Mucosa of stomach (tissue), 1 donor: ENCODE data around the gene GATA2.

Experiments used
- H3K27me3 ChIP-seq: one replicate; pipeline ENCODE4 v1.7.0; 2013; ENCODE audit warnings: mild to moderate bottlenecking, low read length; ENCODE audit not compliant: control insufficient read depth, insufficient read depth
- H3K36me3 ChIP-seq: one replicate; pipeline ENCODE4 v1.7.0; 2013; ENCODE audit warnings: low read length; ENCODE audit not compliant: control insufficient read depth, insufficient read depth
- H3K4me1 ChIP-seq: one replicate; pipeline ENCODE4 v1.7.0; 2013; ENCODE audit warnings: mild to moderate bottlenecking, low read length; ENCODE audit not compliant: control insufficient read depth, insufficient read depth
- H3K4me3 ChIP-seq: one replicate; pipeline ENCODE4 v1.7.0; 2013; ENCODE audit warnings: low read length
- H3K9ac ChIP-seq: one replicate; pipeline ENCODE4 v1.7.0; 2013; ENCODE audit warnings: mild to moderate bottlenecking, low read length, moderate library complexity
- H3K9me3 ChIP-seq: one replicate; pipeline ENCODE4 v1.7.0; 2013; ENCODE audit warnings: mild to moderate bottlenecking, low read length, moderate library complexity; ENCODE audit not compliant: control insufficient read depth
- donor health status: Pancreatic carcinoma.

GATA2 gene

GRCh38 chr3:128468285-128468790 is 24.7 kb downstream of the GATA2 start:
- H3K4me3 ChIP-seq, result no peak overlapping the region
- H3K9ac ChIP-seq, result no peak overlapping the region
- H3K27me3 ChIP-seq, result peaks cover 15% of the 10 kb centered on the region
- no peaks in the 10 kb centered on the region for H3K9me3 ChIP-seq
- H3K36me3 ChIP-seq, result no peaks in the 10 kb centered on the region
- H3K4me1 ChIP-seq, result no peaks in the 10 kb centered on the region

DNA sequence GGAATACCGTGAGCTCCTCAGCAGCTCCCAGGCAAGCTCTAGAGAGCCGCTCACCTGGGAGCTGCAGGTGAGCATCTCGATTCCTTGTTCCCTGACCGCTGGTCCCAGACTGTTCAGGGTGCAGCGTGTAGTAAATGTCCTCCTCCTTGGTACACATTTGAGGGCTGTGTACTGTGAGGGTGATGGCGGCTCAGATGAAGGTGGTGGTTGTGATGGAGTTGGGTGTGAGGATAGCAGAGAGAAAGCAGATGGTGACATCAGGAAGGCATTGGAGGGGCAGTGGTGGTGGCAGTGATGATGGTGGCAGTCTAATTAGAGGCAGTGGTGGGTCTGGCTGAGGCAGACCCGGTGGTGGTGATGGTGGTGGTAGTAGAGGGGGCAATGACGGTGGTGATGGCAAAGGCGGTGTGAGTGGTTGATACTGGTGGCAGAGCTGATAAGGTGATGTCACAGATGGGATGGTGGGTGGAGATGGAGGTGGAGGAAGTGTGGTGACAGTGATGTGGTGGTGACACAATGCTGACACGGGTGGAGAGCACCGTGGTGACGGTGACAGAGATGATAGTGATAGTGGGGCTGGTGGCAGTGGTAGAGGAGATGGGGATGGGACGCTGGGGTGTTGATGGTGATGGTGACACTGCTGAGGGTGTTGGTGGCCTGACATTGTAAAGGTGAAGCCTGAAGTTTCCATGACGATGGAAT is 26.0 kb downstream of the GATA2 start, which contains the start of gene DNAJB8:
Gene DNAJB8, minus strand, starts transcription at position 51 of the 702 bp plus-strand sequence. CDS start 3,645 bp downstream, outside the sequence.
- peaks cover 4% of the 10 kb centered on the region for H3K27me3 ChIP-seq
- no peak within 1 kb of the TSS for H3K4me3 ChIP-seq
- no peaks in the 10 kb centered on the region for H3K4me1 ChIP-seq
- H3K36me3 ChIP-seq, result no peaks in the 10 kb centered on the region
- no peak within 1 kb of the TSS for H3K9ac ChIP-seq
- H3K9me3 ChIP-seq, result no peaks in the 10 kb centered on the region

DNA sequence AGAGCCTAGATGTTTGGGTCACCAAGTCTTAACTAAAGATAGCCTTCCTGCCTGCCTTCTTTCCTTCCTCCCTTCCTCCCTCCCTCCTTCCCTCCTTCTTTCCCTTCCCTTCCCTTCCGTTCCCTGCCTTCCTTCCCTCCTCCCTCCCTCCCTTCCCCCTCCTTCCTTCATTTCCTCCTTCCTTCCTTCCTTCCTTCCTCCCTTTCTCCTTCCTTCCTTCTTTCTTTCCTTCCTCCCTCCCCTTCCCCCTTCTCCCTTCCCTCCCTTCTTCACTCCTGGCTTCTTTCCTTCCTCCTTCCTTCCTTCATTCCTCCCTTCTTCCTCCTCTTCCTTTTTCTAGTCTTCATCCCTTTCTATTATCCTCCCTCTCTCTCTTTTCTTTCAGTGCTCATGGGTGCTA is 28.3 kb downstream of the GATA2 start:
- H3K9me3 ChIP-seq, result no peaks in the 10 kb centered on the region
- H3K4me3 ChIP-seq, result no peak overlapping the region
- no peak overlapping the region for H3K9ac ChIP-seq
- no peaks in the 10 kb centered on the region for H3K4me1 ChIP-seq
- peaks cover 4% of the 10 kb centered on the region for H3K27me3 ChIP-seq
- no peaks in the 10 kb centered on the region for H3K36me3 ChIP-seq

DNA sequence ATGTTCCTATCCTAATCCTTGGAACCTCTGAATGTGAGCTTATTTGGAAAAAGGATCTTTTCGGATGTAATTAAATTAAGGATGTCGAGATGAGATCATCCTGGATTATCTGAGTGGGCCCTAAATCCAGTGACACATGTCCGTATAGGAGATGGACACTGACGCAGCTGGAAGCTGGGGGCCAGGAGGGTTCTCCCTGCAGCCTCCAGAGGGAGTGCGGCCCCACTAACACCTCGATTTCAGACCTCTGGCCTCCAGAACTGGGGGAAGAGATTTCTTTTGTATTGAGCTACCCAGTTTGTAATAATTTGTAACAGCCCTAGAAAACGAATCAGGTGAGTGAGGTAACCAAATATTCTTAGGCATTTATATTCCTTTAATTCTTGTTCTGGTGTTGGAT is 28.8 kb downstream of the GATA2 start:
- H3K36me3 ChIP-seq, result no peaks in the 10 kb centered on the region
- H3K9me3 ChIP-seq, result no peaks in the 10 kb centered on the region
- H3K27me3 ChIP-seq, result peaks cover 2% of the 10 kb centered on the region

DNA sequence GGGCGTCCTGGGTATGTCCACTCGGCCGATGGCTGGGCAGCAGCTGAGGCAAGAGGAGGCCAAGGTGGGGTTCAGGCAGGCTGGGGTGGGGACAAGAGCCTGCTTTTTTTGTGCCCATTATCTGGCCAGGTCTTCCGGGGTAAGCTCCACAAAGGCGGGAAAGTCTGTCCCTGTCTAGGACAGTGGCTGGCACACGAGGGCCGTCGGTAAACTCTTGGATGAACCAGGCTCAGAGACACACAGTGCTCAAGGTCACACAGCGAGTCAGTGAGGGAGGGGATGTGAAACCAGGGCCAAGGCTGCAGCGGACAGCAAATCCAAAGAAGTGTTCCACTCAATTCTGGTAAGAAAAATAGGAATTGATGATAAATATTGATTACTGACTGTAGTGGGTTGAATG is 29.2 kb downstream of the GATA2 start:
- H3K36me3 ChIP-seq, result no peaks in the 10 kb centered on the region
- H3K9me3 ChIP-seq, result no peaks in the 10 kb centered on the region
- H3K9ac ChIP-seq, result no peak overlapping the region
- H3K4me3 ChIP-seq, result no peak overlapping the region
- H3K4me1 ChIP-seq, result no peaks in the 10 kb centered on the region
- no peaks in the 10 kb centered on the region for H3K27me3 ChIP-seq

More for the DNA sequence above, 28.8 kb downstream of the GATA2 start:
- H3K4me3 ChIP-seq, result no peak overlapping the region
- H3K9ac ChIP-seq, result no peak overlapping the region
- no peaks in the 10 kb centered on the region for H3K4me1 ChIP-seq

- Histone ChIP-seq H3K4me3 (no peak overlapping the region), H3K4me1 (no peaks in the 10 kb centered on the region)
Measured at GRCh38 chr3:128463354-128463753, 29.6 kb downstream of the GATA2 start.

GRCh38 chr3:128462931-128463330 is 30.1 kb downstream of the GATA2 start:
- Histone ChIP-seq H3K9ac (no peak overlapping the region), H3K36me3 (no peaks in the 10 kb centered on the region), H3K9me3 (no peaks in the 10 kb centered on the region), H3K4me1 (no peaks in the 10 kb centered on the region), H3K4me3 (no peak overlapping the region), H3K27me3 (no peaks in the 10 kb centered on the region)

More at GRCh38 chr3:128463354-128463753, 29.6 kb downstream of the GATA2 start:
- Histone ChIP-seq H3K27me3 (no peaks in the 10 kb centered on the region), H3K9me3 (no peaks in the 10 kb centered on the region), H3K36me3 (no peaks in the 10 kb centered on the region), H3K9ac (no peak overlapping the region)

DNA sequence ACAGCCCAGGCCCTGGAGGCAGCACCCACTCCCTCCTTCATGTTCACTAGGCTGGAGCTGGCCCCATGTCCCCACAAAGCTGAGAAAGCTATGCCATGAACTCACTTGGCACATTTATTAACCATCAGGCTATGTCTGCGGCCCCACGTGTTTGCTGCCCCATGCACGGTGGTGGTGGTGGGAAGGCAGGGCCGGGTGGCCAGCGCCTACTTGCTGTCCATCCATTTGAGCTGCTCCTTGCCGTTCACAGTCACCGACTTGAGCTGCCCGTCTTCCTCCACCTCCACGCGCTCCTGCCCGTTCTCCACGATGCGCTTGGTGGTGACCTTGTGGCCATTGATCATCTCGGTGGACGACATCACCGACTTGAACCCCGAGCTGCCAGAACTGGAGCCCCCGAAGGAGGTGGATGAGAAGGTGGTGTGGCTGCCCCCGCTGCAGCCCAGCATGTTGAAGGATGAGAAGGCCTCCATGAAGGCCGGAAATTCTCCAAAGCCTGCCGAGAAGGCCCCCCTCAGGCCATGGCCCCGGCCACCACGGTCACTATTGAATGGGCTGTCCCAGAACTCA is 30.6 kb downstream of the GATA2 start:
- H3K9ac ChIP-seq, result no peak overlapping the region
- no peak overlapping the region for H3K4me3 ChIP-seq
- H3K9me3 ChIP-seq, result no peaks in the 10 kb centered on the region
- no peaks in the 10 kb centered on the region for H3K36me3 ChIP-seq
- peaks cover 3% of the 10 kb centered on the region for H3K27me3 ChIP-seq
- H3K4me1 ChIP-seq, result no peaks in the 10 kb centered on the region

DNA sequence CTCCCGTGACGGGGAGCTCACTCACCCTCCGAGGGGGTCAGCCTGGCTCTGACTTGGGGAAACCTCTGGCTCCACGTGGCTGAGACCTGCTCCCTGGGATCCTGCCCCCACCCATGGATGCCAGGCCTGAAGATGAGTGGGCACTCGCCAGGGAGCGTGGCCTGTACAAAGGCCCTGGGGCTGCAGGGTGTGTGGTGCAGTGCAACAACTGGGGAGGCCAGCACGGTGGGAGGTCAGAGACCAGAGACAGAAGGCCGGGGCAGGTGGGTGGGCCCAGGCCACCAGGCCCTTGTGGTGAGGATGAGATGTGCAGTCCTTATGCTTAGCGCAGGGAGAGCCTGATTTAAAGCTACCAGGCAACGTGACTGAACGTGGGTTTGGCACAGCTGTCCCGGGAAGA is 31.3 kb downstream of the GATA2 start:
- no peak overlapping the region for H3K9ac ChIP-seq
- H3K27me3 ChIP-seq, result peaks cover 8% of the 10 kb centered on the region
- no peaks in the 10 kb centered on the region for H3K4me1 ChIP-seq
- no peaks in the 10 kb centered on the region for H3K36me3 ChIP-seq
- H3K4me3 ChIP-seq, result no peak overlapping the region
- H3K9me3 ChIP-seq, result no peaks in the 10 kb centered on the region

DNA sequence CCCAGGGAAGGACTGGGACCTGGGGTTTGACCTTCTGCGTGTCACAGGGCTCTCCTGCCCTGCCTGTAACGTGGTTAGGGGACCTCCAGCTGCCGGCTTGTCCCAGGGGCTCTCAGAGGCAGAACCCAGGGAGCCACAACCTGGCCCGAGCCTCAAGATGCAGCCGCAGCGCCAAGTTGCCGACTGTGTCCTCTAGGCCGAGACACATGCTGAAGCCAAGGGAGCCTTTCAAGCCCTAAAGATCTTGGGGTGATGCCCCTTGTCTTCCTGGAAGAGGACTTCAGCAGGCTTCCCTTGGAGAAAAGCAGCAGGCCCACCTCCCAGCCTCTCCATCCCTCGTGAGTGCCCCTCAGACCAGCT is 33.6 kb downstream of the GATA2 start:
- Histone ChIP-seq H3K27me3 (peaks cover 30% of the 10 kb centered on the region), H3K9ac (no peak overlapping the region), H3K4me1 (no peaks in the 10 kb centered on the region), H3K9me3 (no peaks in the 10 kb centered on the region), H3K36me3 (no peaks in the 10 kb centered on the region), H3K4me3 (no peak overlapping the region)

DNA sequence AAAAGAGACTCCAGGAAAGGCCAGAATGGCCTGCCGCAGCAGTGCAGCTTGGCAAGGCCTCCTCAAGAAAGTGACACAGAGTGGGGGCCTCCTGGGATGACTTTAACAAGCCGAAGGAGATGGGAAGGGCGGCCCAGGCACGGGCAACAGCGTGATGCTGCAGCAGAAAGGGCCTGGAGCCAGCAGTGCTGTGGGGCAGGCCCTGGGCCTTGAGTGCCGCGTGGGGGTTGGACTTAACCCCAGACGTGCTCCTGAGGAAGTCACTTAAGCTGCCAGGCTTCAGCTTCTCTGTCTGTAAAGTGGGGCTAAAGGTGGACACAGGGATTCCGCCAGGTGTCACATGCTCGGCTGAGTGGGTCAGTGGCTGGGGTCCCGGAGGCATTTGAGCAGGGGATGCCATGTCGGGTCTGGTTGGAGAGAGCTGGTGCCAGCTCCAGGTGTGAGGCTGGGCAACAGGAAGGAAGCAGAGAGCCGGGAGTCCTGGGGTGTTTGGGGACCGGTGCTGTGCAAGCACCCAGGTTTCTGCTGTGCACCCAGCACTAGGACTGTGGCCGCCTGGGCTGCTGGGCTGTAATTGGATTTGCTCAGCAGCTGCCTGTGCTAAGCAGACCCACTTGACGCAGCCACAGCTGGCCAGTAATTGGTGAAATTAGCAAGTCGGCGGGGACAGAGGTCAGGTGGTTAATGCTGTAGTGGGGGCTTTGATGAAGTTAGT is 34.1 kb downstream of the GATA2 start:
- Histone ChIP-seq H3K9me3 (no peaks in the 10 kb centered on the region), H3K4me1 (no peaks in the 10 kb centered on the region), H3K9ac (no peak overlapping the region), H3K36me3 (no peaks in the 10 kb centered on the region), H3K4me3 (no peak overlapping the region), H3K27me3 (peaks cover 32% of the 10 kb centered on the region)

DNA sequence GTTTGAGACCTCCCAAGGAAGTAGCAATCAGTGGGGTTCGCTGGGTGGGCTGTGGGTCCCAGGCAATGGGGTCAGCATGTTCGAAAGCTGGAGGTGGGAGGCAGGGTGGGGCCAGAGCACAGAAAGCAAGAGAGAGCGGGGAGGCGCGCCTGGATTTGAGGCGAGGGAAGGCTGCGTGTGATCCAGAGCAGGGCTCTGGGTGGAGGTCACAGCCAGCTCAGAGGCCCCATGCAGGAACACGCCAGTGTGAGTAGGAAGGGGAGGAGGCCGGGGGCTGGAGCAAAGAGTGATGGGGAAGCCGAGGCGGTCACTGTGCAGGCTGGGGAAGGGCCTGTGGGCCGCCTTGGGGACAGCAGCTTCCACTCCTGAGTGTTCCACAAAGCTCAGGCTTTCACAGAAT is 35.1 kb downstream of the GATA2 start:
- Histone ChIP-seq H3K36me3 (no peaks in the 10 kb centered on the region), H3K4me3 (no peak overlapping the region), H3K9ac (no peak overlapping the region), H3K4me1 (no peaks in the 10 kb centered on the region), H3K9me3 (no peaks in the 10 kb centered on the region), H3K27me3 (peaks cover 32% of the 10 kb centered on the region)
